HG03066 (cell line): Measurements from ENCODE around the gene PTPRN.
A peak's percentile ranks its signal among the peaks of the same experiment; 100 is the strongest.

Experiments
- ATAC-seq: cut with Tn5 transposase; IDR thresholded peaks from one replicate; pipeline ENCODE4 v1.9.1; 2021; ENCODE audit warnings: low read depth; ENCODE audit not compliant: unreplicated experiment

The PTPRN gene

DNA sequence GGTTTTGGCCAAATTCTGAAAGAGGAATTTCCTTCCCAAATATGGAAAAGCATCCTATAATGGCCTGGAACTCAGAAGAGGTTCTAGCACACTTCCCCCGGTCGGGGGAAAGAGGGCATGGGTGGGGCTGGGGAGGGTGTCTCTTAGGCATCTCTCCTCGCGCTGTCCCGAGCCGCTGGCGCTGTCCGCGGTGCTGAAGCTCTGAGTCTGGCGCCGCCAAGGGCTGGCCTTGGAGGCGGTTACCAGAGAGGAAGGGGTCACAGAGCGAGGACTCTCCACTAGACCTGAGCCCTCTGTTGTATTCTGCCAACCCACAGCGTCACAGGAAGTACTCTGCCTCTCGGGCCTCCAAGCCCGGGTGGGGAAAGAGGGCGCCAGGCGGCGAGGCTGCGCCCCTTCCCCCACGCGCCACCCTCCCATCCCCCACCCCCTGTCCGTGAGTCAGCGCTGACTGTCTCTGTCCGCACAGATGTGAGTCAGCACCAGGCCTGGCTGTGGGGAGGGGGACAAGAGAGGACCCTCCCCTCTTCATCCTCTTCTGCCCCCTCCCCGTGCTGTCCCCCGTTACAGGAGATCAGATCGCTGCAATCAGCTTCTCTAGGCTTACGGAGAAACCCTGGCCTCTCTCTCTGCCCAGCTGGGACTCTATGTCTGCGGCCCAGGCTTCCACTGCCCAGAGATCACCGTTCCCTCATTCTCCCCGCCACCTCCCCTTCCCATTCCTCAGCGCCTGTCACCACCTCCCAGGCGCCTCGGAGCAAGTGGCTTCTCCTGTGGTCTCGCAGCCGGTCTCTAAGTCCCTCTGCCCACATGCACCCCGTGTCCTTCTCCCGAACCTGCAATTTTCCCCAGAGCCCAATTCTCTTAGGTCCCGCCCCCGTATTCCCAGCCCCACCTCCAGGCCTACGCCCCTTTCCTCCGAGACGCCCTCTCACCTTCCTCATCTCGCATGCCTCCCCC, 779 bp downstream of the PTPRN start:
- no peak for ATAC-seq

GRCh38 chr2:219306047-219306446, 3.2 kb downstream of the PTPRN start:
- ATAC-seq, result no peak

GRCh38 chr2:219304223-219304622, 5.0 kb downstream of the PTPRN start:
- ATAC-seq, result no peak

GRCh38 chr2:219302412-219302968, 6.7 kb downstream of the PTPRN start:
- no peak for ATAC-seq

DNA sequence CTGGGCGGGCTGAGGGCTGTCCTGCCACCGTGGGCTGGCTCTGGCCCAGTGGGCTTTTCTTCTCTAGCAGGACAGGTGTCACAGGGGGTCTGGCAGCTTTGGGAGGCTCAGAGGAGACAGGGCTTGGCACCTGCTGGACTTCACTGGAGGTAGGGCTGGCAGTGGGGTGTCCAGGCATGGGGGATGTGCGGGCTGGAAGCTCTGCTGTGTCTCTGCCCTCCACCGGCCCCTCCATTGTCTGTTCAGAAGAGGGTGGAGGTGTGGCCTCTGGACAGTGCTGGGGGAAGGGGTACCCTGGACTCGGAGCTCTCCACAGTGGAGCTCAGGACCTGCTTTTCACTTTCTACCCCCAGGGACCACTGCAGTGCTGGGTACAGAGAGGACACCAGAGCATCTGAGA, 9.2 kb downstream of the PTPRN start:
- ATAC-seq, result no peak

DNA sequence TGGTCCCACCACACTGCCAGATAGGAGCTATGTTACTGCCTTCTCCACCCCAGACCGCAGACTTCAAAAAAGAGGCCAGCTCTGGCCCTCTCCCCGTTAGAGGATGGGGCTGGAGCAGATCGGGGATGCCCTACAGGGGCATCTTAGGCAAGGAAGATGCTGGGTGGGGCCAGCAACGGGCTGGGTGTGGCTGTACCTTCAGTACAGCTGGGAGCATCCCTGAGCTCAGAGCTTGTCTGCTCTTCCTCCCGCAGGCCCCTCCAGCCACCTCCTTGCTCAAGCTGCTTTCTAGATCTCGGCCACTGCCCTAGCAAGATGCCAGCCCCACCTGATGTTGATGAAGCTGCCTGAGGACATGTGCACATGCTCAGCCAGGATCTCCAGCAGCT, 9.8 kb downstream of the PTPRN start:
- no peak for ATAC-seq

DNA sequence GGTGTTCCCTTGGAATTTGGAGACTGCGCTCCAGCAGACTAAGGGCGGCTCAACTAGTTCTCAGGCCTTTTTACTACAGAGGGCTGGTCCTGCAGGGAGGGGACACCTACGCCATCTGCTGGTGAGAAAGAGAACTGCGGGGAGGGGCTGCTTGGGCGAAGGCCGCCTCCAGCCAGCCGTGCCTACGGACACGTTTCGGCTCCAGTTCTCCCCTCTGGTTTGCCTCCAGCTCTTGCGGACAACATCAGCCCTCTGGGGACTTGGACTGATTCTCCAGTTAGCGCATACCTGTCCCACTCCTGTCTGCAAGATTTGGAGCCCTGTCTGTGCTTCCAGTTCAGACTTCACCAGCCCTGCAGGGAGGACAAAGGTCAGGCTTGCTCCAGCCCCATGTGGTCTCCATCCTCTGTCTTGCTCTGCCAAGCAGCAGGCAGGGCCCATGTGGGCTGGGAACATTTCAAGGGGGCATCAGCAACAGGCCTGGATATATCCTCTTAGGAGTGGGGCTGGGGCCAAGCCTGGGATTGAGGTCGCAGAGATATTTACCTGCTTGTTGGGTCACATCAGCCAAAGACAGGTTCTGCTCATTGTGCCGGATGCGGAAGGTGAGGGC, 10.3 kb downstream of the PTPRN start:
- ATAC-seq, result peak; percentile 55

DNA sequence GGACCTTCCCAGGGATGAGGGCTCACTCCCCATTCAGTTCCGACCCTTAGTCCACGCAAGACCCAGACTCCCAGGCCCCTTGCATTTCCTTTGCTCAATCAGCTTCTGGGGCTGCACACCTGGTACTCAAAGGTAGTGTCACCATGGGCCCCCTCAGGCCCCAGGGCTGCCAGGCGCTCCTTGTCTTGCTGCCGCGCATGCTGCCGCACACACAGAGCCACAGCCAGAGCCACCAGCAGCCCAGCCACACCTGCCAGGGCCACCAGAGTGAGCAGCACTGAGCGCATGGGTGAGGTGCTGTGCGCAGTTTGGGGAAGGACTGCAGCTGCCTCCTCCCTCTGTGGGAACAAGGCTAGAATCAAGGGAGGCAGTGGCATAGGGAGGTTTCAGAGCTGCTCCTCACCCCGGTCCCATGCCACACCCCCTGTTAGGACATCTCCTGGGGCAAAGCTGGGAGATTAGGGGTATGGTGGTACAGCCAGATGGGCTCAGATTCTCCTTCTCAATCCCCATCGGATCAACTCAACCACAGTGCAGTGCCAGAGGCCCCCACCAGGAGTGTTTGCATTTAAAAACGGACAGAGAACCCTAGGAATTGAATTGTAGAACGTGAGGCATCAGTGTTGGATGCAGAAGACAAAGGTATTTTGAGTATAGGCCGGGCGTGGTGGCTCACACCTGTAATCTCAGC, 11.3 kb downstream of the PTPRN start:
- ATAC-seq, result no peak

- ATAC-seq, result no peak
These were observed 12.4 kb downstream of the PTPRN start for GRCh38 chr2:219296631-219297391.

GRCh38 chr2:219296142-219296541, 13.1 kb downstream of the PTPRN start:
- no peak for ATAC-seq

GRCh38 chr2:219294356-219295351, 14.5 kb downstream of the PTPRN start:
- ATAC-seq, result peak; percentile 73

DNA sequence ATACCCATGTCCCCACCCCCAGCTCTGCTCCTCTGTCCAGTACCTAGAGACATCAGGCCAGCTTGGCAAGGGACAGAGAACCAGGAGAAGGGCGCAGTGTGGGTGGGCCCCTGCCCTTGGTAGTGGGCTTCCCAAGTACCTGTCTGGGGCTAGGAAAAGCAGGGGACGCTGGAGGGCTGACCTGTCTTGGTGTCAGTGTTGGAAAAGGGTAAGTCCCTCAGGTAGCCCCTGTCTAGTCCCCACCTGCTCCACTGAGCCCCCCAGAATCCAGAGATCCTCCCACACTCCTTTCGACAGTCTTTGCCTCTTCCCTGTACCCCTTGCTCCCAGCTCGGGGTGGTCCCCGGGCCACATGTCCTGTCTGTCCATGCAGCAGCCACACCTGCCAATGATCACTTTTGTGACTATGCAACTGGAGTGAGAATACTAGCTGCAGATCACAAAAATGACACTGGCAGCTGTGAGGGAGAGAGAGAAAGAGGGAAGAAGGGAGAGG, 15.4 kb downstream of the PTPRN start:
- ATAC-seq, result no peak

DNA sequence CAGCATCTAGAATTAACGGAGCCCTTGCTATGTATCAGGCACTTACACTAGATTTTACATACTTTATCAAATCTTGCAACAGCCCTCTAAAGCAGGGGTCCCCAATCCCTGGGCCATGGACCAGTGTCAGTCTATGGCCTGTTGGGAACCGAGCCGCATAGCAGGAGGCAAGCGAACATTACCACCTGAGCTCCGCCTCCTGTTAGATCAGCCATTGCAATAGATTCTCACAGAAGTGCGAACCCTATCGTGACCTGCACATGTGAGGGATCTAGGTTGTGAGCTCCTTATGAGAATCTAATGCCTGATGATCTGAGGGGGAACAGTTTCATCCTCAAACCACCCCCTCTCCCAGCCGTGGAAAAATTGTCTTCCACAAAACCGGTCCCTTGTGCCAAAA, 16.6 kb downstream of the PTPRN start:
- ATAC-seq, result no peak

GRCh38 chr2:219291910-219292490, 17.2 kb downstream of the PTPRN start:
- no peak for ATAC-seq

DNA sequence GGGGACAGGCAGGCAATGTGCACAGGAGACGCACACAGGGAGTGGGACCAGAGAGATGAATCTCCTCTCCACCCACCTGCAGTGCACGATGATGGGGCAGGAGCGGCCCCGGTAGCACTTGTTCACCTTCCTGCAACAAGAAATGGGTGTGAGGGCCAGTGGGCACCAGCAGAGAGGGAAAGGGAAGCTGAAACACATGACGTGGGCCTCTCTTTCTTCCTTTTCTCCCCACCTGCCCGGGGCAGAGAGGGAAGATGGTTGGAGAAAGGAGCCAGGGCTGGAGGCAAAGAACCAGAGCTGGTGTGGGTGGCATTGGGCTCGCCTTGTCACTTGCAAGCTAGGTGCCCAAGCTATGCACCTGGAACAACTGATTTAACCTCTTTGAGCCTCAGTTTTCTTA, 17.8 kb downstream of the PTPRN start:
- no peak for ATAC-seq

- ATAC-seq, result no peak
These were observed 18.6 kb downstream of the PTPRN start for GRCh38 chr2:219290381-219291171.

- no peak for ATAC-seq
These were observed 19.5 kb downstream of the PTPRN start for GRCh38 chr2:219289537-219290361.
